H1 (cell line): ENCODE measurements around the gene MAPK9. TPM values are rescaled to one million over a fixed set of nuclear protein-coding genes. Genes with fewer than 3 reads are reported as not detected.
A peak's percentile ranks its signal among the peaks of the same experiment; 100 is the strongest.

ENCODE experiments used
- CTCF ChIA-PET: fragments of 300-600 bp; sonication (Branson Sonifier 250); formaldehyde crosslinking; loops from one replicate; lab custom pipeline; 2021; ENCODE audit not compliant: partially characterized antibody; lab: Charles Lee
- POLR2A ChIA-PET: fragments of 300-600 bp; sonication (Branson Sonifier 250); formaldehyde crosslinking; loops from one replicate; lab custom pipeline; 2021; ENCODE audit warnings: inconsistent platforms; ENCODE audit not compliant: partially characterized antibody; lab: Charles Lee
- DNase-seq, 2 experiments: peaks; one replicate each; pipeline versions ENCODE4 v3.0.0 to v3.0.0-alpha.2; 2010 to 2022; ENCODE audit warnings: low spot score in 2 of 2, low read depth in 1 of 2, mixed read lengths in 1 of 2
- FAIRE-seq: peaks from 2 replicates; lab custom pipeline; 2011; peaks lifted over from hg19 to GRCh38; lab: Jason Lieb, UNC
- H2AFZ ChIP-seq: 2 replicates; pipeline ENCODE4 v1.8.1; 2012; ENCODE audit warnings: low read length, inconsistent platforms
- H2AK5ac ChIP-seq: 2 replicates; pipeline ENCODE4 v1.6.1; 2013; ENCODE audit warnings: low read depth, low read length
- H2BK120ac ChIP-seq: replicated peaks from 2 replicates; pipeline ENCODE3; 2013; ENCODE audit warnings: low read depth, low read length, inconsistent platforms
- H2BK12ac ChIP-seq: 2 replicates; pipeline ENCODE4 v1.6.1; 2013; ENCODE audit warnings: low read depth, low read length
- H2BK15ac ChIP-seq: 2 replicates; pipeline ENCODE4 v1.6.1; 2013; ENCODE audit warnings: low read length
- H2BK20ac ChIP-seq: 2 replicates; pipeline ENCODE4 v1.6.1; 2013; ENCODE audit warnings: low read length
- H2BK5ac ChIP-seq: 2 replicates; pipeline ENCODE4 v1.6.1; 2013; ENCODE audit warnings: low read depth, low read length
- H3K14ac ChIP-seq: 2 replicates; pipeline ENCODE4 v1.6.1; 2013; ENCODE audit warnings: inconsistent platforms; ENCODE audit not compliant: insufficient read length
- H3K18ac ChIP-seq: 2 replicates; pipeline ENCODE4 v1.6.1; 2013; ENCODE audit warnings: low read length; ENCODE audit errors: extremely low read depth
- H3K23ac ChIP-seq: 2 replicates; pipeline ENCODE4 v1.6.1; 2013; ENCODE audit warnings: inconsistent platforms; ENCODE audit not compliant: insufficient read length
- H3K23me2 ChIP-seq: 2 replicates; pipeline ENCODE4 v1.6.1; 2013; ENCODE audit warnings: low read depth, low read length
- H3K27ac ChIP-seq: 2 replicates; pipeline ENCODE4 v1.6.1; 2011; ENCODE audit warnings: low read depth, low read length, inconsistent platforms
- H3K27me3 ChIP-seq, 4 experiments: replicated peaks in 1 of 4; 1 replicate in 1 of 4; 2 replicates in 3 of 4; pipeline versions ENCODE4 v1.6.1 to v1.8.1; 2011 to 2013; ENCODE audit warnings: low read length in 3 of 4, mild to moderate bottlenecking in 3 of 4, inconsistent platforms in 2 of 4, mixed read lengths in 2 of 4, moderate library complexity in 1 of 4; ENCODE audit not compliant: control insufficient read depth in 3 of 4, insufficient read depth in 3 of 4; ENCODE audit errors: extremely low read depth in 1 of 4
- H3K36me3 ChIP-seq, 4 experiments: 2 replicates each; pipeline versions ENCODE4 v1.6.1 to v1.8.1; 2011 to 2013; ENCODE audit warnings: mild to moderate bottlenecking in 4 of 4, low read length in 3 of 4, moderate library complexity in 2 of 4, control low read depth in 1 of 4, inconsistent platforms in 1 of 4; ENCODE audit not compliant: insufficient read depth in 4 of 4, control insufficient read depth in 2 of 4
- H3K4ac ChIP-seq: replicated peaks from 2 replicates; pipeline ENCODE3; 2013; ENCODE audit warnings: low read length, low read depth, mixed read lengths, inconsistent platforms; ENCODE audit not compliant: insufficient read length
- H3K4me1 ChIP-seq, 4 experiments: replicated peaks in 1 of 4; 1 replicate in 1 of 4; 2 replicates in 3 of 4; pipeline versions ENCODE4 v1.6.1 to v1.8.1; 2011 to 2013; ENCODE audit warnings: low read length in 3 of 4, inconsistent platforms in 2 of 4, mixed read lengths in 1 of 4; ENCODE audit not compliant: insufficient read depth in 4 of 4, control insufficient read depth in 3 of 4
- H3K4me2 ChIP-seq, 2 experiments: 2 replicates each; pipeline versions ENCODE4 v1.6.1 to v1.8.1; 2011 to 2013; ENCODE audit warnings: low read depth in 2 of 2, low read length in 2 of 2, control low read depth in 1 of 2, inconsistent platforms in 1 of 2, mild to moderate bottlenecking in 1 of 2; ENCODE audit not compliant: insufficient read depth in 1 of 2
- H3K4me3 ChIP-seq, 4 experiments: fragments of 200-600, 300-600 bp in 1 of 4; sonication (generic), shearing (Covaris generic), sonication (Bioruptor Twin) in 1 of 4; 2 replicates each; pipeline versions ENCODE4 v1.5.1 to v1.8.1; 2011 to 2016; ENCODE audit warnings: low read length in 4 of 4, low read depth in 3 of 4, control low read depth in 2 of 4, inconsistent platforms in 2 of 4, mild to moderate bottlenecking in 2 of 4, mixed read lengths in 1 of 4, moderate library complexity in 1 of 4; ENCODE audit not compliant: insufficient read depth in 2 of 4; ENCODE audit errors: extremely low read depth in 1 of 4
- H3K56ac ChIP-seq: replicated peaks from 2 replicates; pipeline ENCODE3; 2013; ENCODE audit warnings: low read depth, mild to moderate bottlenecking, mixed read lengths, low read length, inconsistent platforms; ENCODE audit not compliant: insufficient read length
- H3K79me1 ChIP-seq: 2 replicates; pipeline ENCODE4 v1.6.1; 2013; ENCODE audit warnings: low read depth, low read length, control low read depth
- H3K79me2 ChIP-seq, 2 experiments: 2 replicates each; pipeline versions ENCODE4 v1.6.1 to v1.8.1; 2012 to 2013; ENCODE audit warnings: low read length in 2 of 2, mild to moderate bottlenecking in 2 of 2, inconsistent platforms in 1 of 2; ENCODE audit not compliant: insufficient read depth in 2 of 2, control insufficient read depth in 1 of 2
- H3K9ac ChIP-seq, 4 experiments: replicated peaks in 1 of 4; 1 replicate in 1 of 4; 2 replicates in 3 of 4; pipeline versions ENCODE4 v1.6.1 to v1.8.1; 2011 to 2013; ENCODE audit warnings: low read depth in 3 of 4, low read length in 3 of 4, control low read depth in 2 of 4, mild to moderate bottlenecking in 2 of 4, moderate library complexity in 2 of 4, inconsistent platforms in 1 of 4; ENCODE audit errors: extremely low read depth in 1 of 4
- H3K9me3 ChIP-seq, 2 experiments: 2 replicates each; pipeline versions ENCODE4 v1.6.1 to v1.8.1; 2012 to 2013; ENCODE audit warnings: mild to moderate bottlenecking in 2 of 2, moderate library complexity in 2 of 2, control low read depth in 1 of 2, inconsistent platforms in 1 of 2, low read depth in 1 of 2, low read length in 1 of 2, mixed read lengths in 1 of 2; ENCODE audit not compliant: insufficient read depth in 2 of 2
- H4K20me1 ChIP-seq, 2 experiments: replicated peaks in 1 of 2; 2 replicates each; pipeline versions ENCODE3 to v1.8.1; 2011 to 2013; ENCODE audit warnings: inconsistent platforms in 2 of 2, low read length in 2 of 2, mild to moderate bottlenecking in 1 of 2; ENCODE audit not compliant: insufficient read depth in 2 of 2, control insufficient read depth in 1 of 2
- H4K5ac ChIP-seq: 2 replicates; pipeline ENCODE4 v1.6.1; 2013; ENCODE audit warnings: low read length, low read depth, mixed read lengths, inconsistent platforms; ENCODE audit not compliant: insufficient read length
- H4K8ac ChIP-seq: 2 replicates; pipeline ENCODE4 v1.8.0; 2013; ENCODE audit warnings: mild to moderate bottlenecking, moderate library complexity, low read length, inconsistent platforms; ENCODE audit not compliant: insufficient read depth; ENCODE audit errors: extremely low read depth
- H4K91ac ChIP-seq: replicated peaks from 2 replicates; pipeline ENCODE3; 2013; ENCODE audit warnings: low read length, mixed read lengths, inconsistent platforms; ENCODE audit not compliant: insufficient read length
- PHF8 ChIP-seq: fragments of 200-600 bp; sonication (generic); conservative IDR thresholded peaks from 2 replicates; pipeline ENCODE4 v1.7.1; 2012; ENCODE audit warnings: low read depth, mild to moderate bottlenecking, inconsistent platforms, low read length, moderate library complexity
- WGBS, 2 experiments: shearing (Covaris generic) in 1 of 2; methylation state at CpG; one replicate each; pipeline versions ENCODE4 v1.1.6 to v1.1.7; 2013 to 2015; ENCODE audit warnings: low lambda C conversion rate in 2 of 2, mixed read lengths in 2 of 2, inconsistent platforms in 1 of 2, low coverage in 1 of 2, missing lambda C conversion rate in 1 of 2; ENCODE audit not compliant: insufficient replicate concordance in 2 of 2, insufficient coverage in 1 of 2, insufficient read length in 1 of 2; ENCODE audit errors: extremely low coverage in 1 of 2, missing lambda C conversion rate in 1 of 2; 5-methylcytosine and 5-hydroxymethylcytosine counted together
- polyA plus RNA-seq, 7 experiments: library from polyadenylated mRNA; depleted of rRNA in 3 of 7; stranded (reverse) in 5 of 7; unstranded in 2 of 7; fragments of >200 nt in 5 of 7; fragments of 200-250 nt in 2 of 7; gene quantifications; 1 replicate in 5 of 7; 2 replicates in 1 of 7; 4 replicates in 1 of 7; pipeline versions ENCODE4 v1.2.1 to v1.2.3, GENCODE V29; 2011 to 2013; ENCODE audit warnings: missing spikeins in 2 of 7, mixed read lengths in 2 of 7
- total RNA-seq: library from RNA; stranded (reverse); fragmentation: NEBNext Ultra II Directional; extraction: Animal tissue kit (Norgen Biotek cat#: 25700); gene quantifications from 2 replicates; pipeline ENCODE4 v1.2.1, GENCODE V29; 2021

Gene MAPK9
- total and polyA plus RNA-seq, 2 of the 8 experiments (the other 6 are each of a cell fraction or from before 2014, with no cell fraction given) = 22.3 to 43.7 TPM

GRCh38 chr5:180339583-180340183 is 47.8 kb upstream of the MAPK9 start:
- Histone ChIP-seq H4K20me1 (peaks cover 0 to 5% of the 10 kb centered on the region in 2 experiments), H2BK12ac (peak overlapping the region; percentile 35; the same call in 1 of the 2 replicates), H2BK15ac (no peak overlapping the region; the same call in 1 of the 2 replicates), H3K27ac (peak overlapping the region; percentile 29; the same call in 1 of the 2 replicates), H3K4me3 (no peak overlapping the region), H4K8ac (no peak overlapping the region; the same call in 1 of the 2 replicates), H3K9me3 (no peaks in the 10 kb centered on the region), H3K4me1 (peaks cover 15 to 33% (median 23%) of the 10 kb centered on the region in 4 experiments), H3K4me2 (no peak overlapping the region), H2AK5ac (0 out of 2 replicates have a peak overlapping the region, but pooled peaks have one; percentile 2), H3K36me3 (peaks cover 16 to 36% (median 28%) of the 10 kb centered on the region in 4 experiments), H2AFZ (no peak overlapping the region), H3K79me2 (peaks cover 8 to 36% of the 10 kb centered on the region in 2 experiments; a peak in 3 of 4 replicates), H2BK120ac (no peak overlapping the region), H3K18ac (peak overlapping the region; percentile 3; the same call in 1 of the 2 replicates), H3K9ac (no peak overlapping the region), H3K23ac (no peak overlapping the region), H4K5ac (no peak overlapping the region)
- ChIA-PET CTCF (interaction anchor here (1.4 to 2.4 kb wide), 2 partner anchors 8 to 24 kb away, joined by 3 to 9 read pairs; no protein-coding TSS in a partner anchor), POLR2A (interaction anchor here (10.4 kb wide), 1 partner anchor 7 kb away, joined by 146 read pairs; no protein-coding TSS in a partner anchor)
- 95% methylated on average over 7 of the region's 7 CpGs; no CpG with 5 or more reads in 1 of the 2 experiments for WGBS, 2 experiments
- no peak for TF ChIP-seq PHF8
- TF ChIP-seq, all 59 proteins: peak for 0
- DNase-seq (no peak), FAIRE-seq (no peak)
- Histone ChIP-seq H4K91ac (peak overlapping the region; percentile 15), H3K23me2 (peaks cover 2% of the 10 kb centered on the region; the same call in 1 of the 2 replicates), H3K56ac (no peak overlapping the region), H2BK5ac (peak overlapping the region; percentile 3; the same call in 1 of the 2 replicates), H3K27me3 (no peaks in the 10 kb centered on the region), H3K79me1 (peaks cover 12% of the 10 kb centered on the region), H3K4ac (no peak overlapping the region), H3K14ac (peak overlapping the region; percentile 61), H2BK20ac (0 out of 2 replicates have a peak overlapping the region, but pooled peaks have one; percentile 34)
